Measurements from ENCODE around the gene FBXO4.
"Not testable (repeated sequence)": the region's sequence is repeated elsewhere in the genome, so short reads cannot be mapped to it uniquely, and the experiment has no call there.

The FBXO4 gene

GRCh38 chr5:41924526-41924871 is 582 bp upstream of the FBXO4 start:
- DNase-seq = no peak

DNA sequence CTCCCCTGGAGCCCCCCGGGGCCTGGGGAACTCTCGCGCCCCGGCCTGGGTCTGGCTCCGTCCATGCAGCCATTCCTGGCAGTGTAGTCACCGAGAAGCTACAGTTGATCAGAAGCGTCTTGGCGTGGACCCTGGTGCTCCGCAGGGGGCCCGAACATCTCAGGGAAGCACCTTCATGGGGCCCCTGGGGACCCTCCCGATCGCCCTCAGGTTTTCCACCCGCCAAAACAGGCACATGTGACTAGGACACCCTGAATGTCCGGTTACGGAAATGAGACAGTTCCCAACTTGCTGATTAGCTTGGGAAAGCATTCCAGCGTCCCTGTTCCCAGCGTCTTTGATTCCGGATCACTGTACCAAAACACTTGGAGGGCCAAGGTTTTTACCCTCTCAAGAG is 472 bp downstream of the FBXO4 start:
- no peak for DNase-seq

DNA sequence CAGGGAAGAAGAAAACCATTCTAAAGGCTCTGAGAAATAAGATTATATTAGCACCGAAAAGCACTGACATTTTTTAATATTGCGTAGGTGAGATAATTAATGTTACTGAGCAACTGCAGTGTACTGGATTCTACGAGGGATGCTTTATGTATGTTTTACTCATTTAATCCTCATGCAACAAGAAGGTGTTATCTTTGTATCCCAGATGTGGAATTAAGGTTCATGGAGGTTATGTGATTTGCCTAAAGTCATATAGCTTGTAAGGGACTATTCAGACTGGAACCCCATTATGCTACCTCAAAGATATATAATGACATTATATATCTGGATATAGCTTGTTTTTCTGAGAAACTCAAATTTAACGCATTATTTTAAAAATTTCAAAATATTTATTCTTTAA is 2.5 kb downstream of the FBXO4 start:
- DNase-seq = no peak

GRCh38 chr5:41929035-41929434 is 4.0 kb downstream of the FBXO4 start:
- no peak for DNase-seq

- DNase-seq = no peak
These were observed 7.7 kb downstream of the FBXO4 start for GRCh38 chr5:41932770-41933169.

- no peak for DNase-seq
These were observed 10.5 kb downstream of the FBXO4 start for GRCh38 chr5:41935544-41935943.

DNA sequence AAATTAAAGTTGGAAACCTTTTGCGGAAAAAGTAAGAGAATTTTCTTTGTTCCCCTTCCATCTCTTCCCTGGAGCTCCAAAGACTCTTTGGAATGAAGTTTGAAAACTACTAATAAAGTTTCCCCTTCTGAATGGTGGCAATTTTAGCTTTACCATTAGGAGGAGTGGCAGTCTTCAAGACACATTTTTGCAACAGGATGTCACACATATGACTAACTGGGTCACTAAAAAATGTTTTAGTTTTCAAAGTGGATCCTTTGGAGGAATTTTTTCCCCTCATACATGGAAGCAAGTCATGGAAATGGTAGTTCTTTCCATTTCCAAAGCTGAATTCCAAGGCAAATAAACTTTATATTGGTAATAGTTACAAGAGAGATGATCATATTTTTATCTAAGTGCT is 15.6 kb downstream of the FBXO4 start:
- no peak for DNase-seq

GRCh38 chr5:41945332-41945955 is 20.4 kb downstream of the FBXO4 start:
- DNase-seq = not testable (repeated sequence)

DNA sequence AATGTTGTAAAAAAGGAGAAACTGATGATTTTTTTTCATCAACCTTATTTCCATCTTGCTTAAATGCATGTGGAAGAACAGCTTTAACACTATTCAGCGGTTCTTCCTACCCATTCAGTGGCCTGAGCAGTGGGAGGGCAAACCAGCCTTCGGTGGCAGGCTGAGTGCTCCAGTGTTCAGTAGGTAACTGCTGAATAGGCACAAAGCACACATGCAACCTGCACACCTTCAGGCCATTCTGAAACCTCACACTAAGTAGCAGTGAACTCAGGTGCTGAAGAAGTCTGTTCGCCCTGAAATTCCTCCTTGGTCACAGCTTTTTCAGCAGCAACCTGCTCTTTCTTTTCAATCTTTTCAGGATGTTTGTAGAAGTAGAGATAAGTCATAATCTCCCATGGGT is 26.1 kb downstream of the FBXO4 start:
- no peak for DNase-seq

GRCh38 chr5:41954286-41954685 is 29.2 kb downstream of the FBXO4 start:
- DNase-seq = no peak

GRCh38 chr5:41955432-41956024 is 30.4 kb downstream of the FBXO4 start:
- no peak for DNase-seq

DNA sequence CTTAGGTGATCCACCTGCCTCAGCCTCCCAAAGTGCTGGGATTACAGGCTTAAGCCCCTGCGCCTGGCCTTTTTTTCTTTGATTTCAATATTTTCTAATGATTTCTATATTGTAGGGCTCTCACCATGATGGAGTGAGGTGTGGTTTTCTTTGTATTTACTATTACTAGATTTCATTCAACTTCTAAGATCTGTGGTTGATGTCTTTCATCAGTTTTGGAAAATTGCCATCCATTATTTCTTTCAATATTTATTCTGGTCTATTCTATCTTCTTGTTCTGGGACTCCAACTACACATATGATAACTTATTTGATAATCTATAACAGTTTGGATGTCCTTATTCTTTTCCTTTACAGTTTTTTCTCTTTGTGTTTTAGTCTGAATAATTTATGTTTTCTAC is 31.9 kb downstream of the FBXO4 start:
- no peak for DNase-seq

DNA sequence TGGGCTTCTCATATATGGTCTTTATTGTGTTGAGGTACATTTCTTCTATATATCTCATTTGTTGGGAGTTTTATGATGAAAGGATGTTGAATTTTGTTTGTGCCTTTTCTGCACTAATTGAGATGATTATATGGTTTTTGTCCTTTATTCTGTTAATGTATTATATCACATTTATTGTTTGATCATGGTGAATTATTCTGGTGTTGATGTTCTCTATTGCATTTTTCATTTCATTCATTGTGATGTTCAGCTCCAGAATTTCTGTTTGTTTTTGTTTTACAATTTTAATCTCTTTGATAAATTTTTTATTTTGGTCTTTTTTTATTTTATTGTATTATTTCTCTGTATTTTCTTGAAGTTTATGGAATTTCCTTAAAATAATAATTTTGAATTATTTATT is 35.4 kb downstream of the FBXO4 start:
- no peak for DNase-seq

DNA sequence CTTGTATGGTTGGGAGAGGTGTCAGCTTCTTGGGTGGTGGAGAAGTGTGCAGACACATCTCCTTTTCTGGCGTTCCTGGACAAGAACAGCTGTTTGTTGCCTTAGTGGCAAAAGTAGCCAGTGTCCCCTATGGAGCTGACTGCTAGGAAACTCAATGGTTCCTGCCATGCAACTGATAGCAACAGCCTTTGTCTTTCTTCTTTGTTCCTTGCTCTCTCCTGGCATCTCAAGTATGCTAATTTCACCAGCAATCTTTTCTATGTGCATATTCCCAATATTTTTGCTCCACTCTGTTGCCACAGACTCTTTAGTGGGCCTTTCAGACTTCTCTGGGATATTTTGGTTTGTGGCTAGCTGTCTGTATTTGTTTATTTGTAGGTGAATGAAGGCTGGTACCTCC is 36.7 kb downstream of the FBXO4 start:
- no peak for DNase-seq

DNA sequence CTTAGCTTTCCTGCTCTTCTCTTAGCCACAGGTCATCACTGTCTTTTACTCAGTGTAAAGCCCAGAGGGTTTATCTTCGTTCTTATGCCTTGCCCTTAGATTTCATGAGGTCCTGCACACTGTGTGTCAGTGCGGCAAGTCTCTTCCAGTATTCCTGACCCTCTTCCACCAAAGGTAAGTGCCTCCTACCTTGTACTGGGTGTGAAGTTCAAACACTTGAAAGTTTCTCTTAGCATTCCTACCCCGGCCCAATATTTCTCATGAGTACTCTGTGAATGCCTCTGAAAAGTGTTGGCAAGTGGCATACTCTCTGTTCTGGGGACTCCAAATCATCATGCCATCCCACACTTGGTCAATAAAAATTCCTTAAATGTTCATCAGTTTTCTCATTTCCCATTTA is 37.4 kb downstream of the FBXO4 start:
- no peak for DNase-seq

GRCh38 chr5:41966401-41967105 is 41.5 kb downstream of the FBXO4 start:
- DNase-seq = no peak

- no peak for DNase-seq
These were observed 42.3 kb downstream of the FBXO4 start for GRCh38 chr5:41967401-41967800.

DNA sequence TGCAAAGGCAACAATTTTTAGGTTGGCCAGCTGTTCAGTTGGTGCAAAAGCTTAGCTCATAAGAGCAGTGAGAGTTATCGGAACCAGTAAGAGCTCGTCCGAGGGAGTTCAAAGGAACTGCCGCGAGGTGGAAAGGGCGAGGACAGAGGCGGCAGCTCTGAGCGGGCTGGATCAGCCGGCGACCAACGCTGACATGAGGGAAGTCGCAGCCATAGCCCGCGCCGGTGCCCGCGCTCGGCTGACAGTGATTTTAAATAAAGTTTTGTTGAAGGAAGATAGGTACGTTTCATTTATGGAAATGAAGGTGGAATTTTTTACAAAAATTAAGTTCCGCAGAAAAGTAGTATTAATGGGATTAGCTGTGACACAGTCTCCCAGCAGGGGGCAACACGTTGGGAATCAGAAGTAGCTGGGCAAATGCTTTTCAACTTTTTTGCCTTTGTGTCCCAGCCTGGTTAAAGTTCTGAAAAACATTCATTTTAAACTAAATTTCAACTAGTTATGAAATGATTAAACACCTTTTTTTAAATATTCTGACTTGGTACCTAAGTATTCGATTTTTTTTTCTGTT is 43.2 kb downstream of the FBXO4 start:
- no peak for DNase-seq

DNA sequence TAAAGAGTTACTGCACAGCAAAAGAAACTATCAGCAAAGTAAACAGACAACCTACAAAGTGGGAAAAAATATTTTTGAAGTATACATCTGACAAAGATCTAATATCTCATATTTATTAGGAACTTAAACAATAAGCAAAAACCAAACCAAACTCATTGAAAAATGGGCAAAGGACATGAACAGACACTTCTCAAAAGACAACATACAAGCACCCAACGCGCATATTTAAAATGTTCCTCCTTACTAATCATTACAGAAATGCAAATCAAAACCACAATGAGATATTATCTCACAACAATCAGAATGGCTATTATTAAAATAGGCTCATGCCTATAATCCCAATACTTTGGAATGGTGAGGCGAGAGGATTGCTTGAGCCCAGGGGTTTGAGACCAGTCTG is 48.0 kb downstream of the FBXO4 start:
- DNase-seq = no peak

- no peak for DNase-seq
These were observed 48.8 kb downstream of the FBXO4 start for GRCh38 chr5:41973887-41974286.

GRCh38 chr5:41978676-41979075 is 53.6 kb downstream of the FBXO4 start:
- no peak for DNase-seq

DNA sequence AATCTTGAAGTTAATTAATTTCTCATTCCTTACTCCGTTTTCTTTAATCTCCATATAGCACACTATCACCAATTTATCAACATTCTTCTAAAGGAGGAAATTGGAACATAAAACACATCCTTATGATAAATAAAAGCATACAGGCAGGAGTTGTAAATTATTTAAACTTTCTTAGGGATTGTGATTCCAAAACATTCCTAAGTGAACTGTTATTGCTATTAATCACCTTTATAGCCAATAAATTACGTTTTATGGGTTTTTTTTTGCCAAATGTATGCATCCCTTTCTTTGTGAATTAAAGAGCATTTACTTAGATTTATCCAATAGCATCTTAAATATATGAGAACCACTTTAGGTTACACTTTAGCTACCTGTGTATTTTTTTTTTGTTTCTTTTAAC is 55.3 kb downstream of the FBXO4 start:
- DNase-seq = no peak

- DNase-seq = no peak
These were observed 55.8 kb downstream of the FBXO4 start for GRCh38 chr5:41980870-41981269.

DNA sequence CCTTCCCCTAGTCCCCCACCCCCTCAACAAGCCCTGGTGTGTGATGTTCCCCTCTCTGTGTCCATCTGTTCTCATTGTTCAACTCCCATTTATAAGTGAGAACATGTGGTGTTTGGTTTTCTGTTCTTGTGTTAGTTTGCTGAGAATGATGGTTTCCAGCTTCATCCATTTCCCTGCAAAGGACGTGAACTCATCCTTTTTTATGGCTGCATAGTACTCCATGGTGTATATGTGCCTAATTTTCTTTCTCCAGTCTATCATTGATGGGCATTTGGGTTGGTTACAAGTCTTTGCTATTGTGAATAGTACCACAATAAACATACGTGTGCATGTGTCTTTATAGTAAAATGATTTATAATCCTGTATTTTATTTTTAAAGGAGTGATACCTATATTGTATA is 57.8 kb downstream of the FBXO4 start:
- DNase-seq = not testable (repeated sequence)
